Astrocyte (in vitro differentiated cells and primary cell): Measurements from ENCODE around the gene WBP1.

ENCODE experiments used
- EZH2 ChIP-seq: IDR thresholded peaks from 2 replicates; pipeline ENCODE4 v1.6.1; 2012; ENCODE audit warnings: mild to moderate bottlenecking, low read length, inconsistent platforms; ENCODE audit not compliant: insufficient read depth
- TF ChIP-seq, protein P1 (sequence below): IDR thresholded peaks from 2 replicates; pipeline ENCODE4 v1.5.1; 2011; ENCODE audit warnings: low read depth, mild to moderate bottlenecking, inconsistent platforms, low read length, moderate library complexity; ENCODE audit not compliant: insufficient read depth

DNA sequence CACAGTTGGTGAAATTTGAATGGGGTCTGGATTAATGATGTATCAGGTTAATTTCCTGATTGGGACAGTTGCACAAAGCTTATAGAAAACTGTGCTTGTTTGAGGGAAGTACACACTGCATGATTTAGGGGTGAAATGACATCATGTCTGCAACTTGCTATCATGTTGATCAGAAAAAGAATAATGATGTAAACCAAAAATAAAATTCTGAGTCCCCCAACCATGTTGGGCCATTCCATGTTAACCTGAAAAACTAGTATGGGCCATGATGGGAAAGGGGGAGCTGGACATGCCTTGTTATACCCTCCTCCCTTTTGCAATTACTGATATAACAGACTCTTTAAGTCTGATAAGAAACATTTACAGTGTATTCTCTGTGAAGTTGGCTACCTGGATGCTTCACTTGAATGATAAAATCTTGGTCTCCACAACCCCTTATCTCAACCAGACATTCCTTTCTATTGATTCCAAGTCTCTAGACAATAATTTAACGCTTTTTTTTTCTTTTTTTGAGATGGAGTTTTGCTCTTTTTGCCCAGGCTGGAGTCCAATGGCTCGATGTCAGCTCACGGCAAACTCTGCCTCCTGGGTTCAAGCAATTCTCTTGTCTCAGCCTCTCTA lies 7.6 kb upstream of the WBP1 start:
- TF ChIP-seq, protein P1, sequence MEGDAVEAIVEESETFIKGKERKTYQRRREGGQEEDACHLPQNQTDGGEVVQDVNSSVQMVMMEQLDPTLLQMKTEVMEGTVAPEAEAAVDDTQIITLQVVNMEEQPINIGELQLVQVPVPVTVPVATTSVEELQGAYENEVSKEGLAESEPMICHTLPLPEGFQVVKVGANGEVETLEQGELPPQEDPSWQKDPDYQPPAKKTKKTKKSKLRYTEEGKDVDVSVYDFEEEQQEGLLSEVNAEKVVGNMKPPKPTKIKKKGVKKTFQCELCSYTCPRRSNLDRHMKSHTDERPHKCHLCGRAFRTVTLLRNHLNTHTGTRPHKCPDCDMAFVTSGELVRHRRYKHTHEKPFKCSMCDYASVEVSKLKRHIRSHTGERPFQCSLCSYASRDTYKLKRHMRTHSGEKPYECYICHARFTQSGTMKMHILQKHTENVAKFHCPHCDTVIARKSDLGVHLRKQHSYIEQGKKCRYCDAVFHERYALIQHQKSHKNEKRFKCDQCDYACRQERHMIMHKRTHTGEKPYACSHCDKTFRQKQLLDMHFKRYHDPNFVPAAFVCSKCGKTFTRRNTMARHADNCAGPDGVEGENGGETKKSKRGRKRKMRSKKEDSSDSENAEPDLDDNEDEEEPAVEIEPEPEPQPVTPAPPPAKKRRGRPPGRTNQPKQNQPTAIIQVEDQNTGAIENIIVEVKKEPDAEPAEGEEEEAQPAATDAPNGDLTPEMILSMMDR = no peak
- no peak for TF ChIP-seq EZH2
